ENCODE measurements around the gene IDH1.
"Not testable (repeated sequence)": the region's sequence is repeated elsewhere in the genome, so short reads cannot be mapped to it uniquely, and the experiment has no call there.

IDH1 gene

DNA sequence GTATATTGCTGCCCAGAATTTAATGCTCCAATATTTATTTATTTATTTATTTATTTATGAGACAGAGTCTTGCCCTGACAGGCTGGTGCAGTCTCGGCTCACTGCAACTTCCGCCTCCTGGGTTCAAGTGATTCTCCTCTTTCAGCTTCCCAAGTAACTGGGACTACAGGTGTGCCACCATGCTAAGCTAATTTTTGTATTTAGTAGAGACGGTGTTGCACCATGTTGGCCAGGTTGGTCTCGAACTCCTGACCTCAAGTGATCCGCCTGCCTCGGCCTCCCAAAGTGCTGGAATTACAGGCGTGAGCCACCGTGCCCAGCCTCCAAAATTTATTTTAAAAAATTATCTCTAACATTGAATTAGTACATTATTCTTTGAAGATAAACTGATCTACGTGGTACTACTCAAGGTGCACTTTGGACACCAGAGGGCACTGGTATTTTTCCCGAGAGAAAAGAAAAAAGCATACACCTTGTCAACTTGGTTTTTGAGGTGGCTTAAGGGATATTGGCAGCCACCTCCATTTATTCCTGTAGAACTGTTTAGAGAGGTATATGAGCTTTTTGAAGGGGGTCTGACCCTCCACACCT is 1.4 kb upstream of the IDH1 start:
- FAIRE-seq = no peak

DNA sequence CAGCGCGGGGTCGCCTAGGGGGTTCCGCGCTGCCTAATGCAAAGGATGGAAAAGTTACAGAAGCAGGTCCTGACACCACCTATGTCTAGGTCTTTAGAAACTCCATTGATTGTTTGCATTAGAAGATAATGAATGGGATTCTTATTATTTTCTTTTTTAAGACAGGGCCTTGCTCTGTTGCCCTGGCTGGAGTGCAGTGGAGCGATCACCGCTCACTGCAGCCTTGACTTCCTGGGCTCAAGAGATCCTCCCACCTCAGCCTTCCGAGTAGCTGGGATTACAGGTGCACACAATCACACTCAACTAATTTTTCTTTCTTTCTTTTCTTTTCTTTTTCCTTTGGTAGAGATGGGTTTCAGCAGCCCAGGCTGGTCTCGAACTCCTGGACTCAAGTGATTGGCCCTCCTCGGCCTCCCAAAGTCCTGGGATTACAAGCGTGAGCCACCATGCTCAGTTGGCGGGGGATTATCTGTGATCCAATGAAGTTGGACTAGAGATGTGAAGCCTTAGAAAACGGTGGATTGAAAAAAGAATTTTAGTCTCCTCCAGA is 761 bp upstream of the IDH1 start:
- no peak for FAIRE-seq

DNA sequence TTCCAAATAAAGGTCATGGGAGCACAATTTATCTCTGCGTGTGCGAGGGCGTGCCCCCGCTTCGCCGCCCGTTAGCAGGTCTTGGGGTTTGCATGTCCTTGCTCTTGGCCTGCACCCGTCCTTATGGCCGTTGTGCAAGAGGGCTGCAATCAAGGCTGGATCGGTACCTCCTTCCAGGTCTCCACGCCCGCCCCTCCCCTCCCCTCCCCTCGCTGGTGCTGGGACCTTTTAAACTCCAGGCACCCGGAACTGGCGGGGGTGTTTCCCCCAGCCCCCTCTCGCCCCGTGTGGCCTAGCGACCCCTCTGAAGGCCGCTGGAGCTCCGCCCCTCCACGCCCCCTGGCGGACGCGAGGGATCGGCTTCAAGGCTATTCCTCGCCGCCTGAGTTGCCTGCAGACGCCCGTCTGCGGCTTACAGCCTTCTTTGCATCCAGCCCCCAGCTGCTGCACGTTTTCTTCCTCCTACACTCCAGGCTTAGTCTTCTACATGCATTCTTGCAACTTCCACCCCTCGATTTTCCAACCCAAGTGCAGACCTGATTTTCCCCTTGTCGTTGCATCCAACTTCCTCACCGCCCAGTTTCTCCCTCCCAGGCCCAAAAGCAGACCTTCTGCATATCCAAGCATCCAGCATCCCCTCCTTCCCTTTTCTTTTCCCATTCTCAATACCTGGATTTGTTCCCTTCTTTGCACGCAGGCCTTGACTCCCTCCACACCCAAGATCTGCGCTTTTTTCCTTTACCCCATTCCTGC is 577 bp downstream of the IDH1 start:
- FAIRE-seq = no peak

DNA sequence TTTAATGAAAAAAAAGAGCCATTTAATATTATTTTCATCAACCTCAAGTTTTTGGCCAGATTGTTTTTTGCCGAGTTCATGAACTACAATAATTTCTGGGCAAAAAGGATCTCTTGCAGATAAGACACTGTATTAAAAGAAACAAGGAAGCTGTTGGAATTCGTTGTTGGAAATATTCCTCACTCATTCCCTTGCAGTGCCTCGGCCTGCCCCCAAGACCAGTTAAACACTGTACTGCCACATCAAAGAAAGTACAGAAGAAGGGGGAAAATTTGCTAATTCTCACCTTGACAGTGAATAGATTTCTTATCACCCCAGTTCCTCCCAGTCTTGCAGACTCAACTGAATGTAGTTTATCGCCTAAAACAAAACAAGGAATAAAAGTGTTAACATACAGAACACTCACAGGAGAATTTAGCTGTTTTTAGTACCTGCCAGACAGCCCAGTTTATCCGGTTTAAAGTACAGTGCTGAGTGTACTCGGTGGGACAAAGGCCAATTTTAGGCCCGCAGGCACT is 1.2 kb downstream of the IDH1 start:
- FAIRE-seq = no peak

DNA sequence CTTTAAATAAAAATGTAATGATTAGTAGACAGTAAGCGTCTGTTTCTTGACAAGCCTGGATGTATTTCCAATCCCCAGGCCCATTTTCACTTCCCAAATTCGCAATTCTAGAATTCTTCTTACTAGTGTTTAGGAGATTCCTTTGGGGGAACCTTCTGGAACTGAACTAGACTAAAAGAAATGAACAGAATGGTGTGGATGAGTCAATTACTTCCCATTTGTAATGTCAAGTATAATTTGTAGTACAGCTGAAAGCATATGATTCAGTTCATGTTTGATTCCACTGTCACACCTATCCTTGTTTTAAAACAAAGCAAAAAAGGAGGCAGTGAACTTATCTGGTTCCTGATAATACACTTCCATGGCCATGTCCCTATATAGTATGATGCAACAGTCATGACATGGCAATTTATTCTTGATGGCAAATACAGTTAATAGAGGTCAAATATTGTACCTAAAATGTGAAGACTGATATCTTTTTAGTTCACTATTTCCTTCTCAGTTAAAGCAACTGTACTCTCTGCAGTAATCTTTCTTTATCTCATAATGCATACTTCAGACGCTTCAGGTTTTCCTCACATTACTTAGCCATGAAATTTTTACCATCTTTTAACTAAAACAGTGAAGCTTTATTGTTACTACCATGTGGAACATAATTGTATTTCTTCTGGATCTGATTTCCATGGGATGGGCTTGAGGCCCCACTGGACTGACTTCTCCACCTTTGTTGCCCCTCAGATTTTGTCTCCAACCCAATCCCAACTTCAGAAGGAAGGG is 2.0 kb downstream of the IDH1 start:
- no peak for FAIRE-seq

DNA sequence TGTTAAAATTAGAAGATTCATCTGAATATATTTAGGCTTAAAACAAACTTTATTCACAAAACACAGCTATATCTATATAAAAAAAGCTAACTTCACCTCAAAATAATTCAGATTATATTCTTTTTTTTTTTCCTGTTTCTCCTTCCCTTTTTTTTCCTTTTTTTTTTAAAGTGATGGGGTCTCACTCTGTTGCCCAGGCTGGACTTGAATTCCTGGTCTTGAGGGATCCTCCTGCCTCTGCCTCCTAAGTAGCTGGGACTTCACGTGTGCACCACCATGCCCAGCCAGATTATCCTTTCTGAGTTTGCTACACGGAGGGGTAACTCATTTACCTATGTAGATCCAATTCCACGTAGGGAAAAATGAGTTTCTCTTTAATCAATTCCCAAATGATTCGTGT is 3.8 kb downstream of the IDH1 start:
- FAIRE-seq = no peak

DNA sequence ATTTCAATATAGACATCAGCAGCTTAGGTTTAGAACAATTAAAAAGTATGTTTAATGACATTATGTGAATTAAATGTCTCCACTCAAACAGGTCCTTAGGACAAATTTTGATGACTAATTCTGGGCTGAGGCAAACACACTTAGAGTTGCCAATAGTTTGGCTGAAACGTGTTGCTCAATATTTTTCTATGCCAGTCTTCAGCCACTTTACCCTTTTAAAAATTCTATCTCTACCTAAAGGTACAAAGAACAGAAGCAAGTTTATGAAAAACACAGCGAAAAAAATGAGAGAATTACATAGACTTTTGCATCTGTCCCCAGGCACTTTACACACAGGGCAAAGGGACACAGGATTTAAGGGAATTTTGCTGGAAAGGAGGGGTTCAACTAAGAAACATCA is 4.5 kb downstream of the IDH1 start:
- no peak for FAIRE-seq

DNA sequence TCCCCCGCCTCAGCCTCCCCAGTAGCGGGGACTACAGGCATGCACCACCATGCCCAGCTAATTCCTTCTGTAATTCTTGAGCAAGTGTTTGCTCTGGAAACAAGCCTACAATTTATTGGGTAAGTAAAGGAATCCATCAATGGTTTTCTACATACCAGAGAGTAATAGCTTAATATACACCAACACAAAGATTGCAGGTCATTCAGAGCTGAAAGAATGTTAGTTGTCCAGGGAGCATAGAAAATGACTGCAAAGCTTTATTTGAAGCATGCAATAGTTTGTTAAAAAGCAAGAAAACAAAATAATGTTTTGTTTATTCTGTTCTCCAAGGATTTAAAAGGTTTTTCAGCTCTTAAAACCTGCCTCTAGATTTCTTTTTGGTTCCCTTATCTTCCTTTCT is 5.6 kb downstream of the IDH1 start:
- FAIRE-seq = no peak

DNA sequence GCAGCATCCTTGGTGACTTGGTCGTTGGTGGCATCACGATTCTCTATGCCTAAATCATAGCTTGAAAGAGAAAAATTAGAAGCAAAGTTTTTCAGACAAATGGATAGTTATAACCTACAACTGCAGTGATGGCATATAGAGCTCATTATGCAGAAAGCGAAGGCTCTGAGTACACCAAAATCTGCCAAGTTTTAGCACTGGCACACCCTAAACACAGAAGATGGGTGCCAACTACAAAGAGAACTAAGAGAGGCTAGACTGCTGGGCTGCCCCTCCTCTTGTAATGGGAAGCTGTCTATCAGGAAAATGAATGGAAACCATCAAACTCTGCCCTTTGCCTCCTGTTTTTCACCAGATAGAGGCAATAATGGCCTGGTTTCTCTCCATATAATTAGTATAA is 6.3 kb downstream of the IDH1 start:
- no peak for FAIRE-seq

DNA sequence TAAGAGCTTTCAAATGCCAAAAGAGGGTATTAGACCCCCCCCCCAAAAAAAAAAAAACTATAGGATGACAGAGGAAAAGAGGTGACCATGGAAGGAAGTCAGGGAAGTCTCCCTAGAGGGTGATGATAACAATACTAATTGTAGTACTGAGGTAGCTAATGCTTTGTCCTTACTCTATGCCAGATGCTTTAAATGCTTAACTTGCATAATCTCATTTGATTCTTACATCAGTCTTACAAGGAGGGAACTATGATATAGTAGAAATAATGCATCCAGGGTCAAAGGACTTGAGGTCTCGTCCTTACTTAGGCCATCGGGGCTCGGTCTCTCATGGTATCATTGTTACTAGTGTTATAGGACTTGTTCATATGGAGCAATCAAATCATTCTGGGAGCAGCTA is 9.1 kb downstream of the IDH1 start:
- no peak for FAIRE-seq

DNA sequence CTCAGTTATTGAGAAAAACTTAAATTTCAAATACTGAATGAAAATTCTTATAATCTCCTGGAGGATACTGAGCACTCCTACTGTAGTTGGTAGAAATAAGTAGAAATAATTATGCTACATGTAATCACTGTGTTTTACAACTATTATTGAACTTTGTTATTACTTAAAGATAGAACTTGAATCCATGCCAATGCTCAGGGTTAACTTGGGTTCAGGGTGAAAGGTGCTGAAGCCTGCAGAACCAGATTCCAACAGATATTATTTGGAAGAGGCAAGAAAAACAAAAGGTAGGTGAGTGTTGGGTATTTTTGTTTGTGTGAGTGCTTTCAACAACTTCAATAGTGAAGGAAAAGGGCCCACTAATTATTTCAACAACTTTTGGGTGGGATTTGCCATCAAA is 10.4 kb downstream of the IDH1 start:
- FAIRE-seq = no peak

DNA sequence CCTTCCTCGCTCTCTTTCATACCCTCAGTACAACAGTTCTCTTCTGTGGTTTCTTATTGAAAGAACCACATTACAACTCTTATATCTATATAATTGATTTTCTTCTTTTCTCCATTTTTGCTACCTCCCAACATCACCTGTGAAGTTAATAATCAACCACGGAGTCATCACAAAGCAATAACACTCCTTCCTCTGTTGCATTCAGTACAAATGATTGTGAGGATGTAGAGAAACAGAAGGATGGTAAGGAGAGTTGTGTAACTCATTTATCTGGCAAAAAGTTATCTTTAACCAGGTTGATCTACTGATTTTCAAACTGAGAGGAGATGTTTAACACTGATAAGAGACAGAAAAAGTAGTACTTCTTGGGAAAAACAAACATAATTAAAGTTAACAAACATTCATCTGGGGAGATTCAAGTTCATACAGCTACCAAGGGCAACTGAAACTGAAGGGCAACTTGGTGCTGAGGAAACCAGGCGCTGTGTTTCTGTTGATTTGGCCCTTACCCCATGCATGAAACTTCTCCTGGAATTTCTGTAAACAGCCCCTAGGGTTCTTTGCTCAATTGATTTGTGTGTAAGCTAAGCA is 14.2 kb downstream of the IDH1 start:
- FAIRE-seq = no peak

DNA sequence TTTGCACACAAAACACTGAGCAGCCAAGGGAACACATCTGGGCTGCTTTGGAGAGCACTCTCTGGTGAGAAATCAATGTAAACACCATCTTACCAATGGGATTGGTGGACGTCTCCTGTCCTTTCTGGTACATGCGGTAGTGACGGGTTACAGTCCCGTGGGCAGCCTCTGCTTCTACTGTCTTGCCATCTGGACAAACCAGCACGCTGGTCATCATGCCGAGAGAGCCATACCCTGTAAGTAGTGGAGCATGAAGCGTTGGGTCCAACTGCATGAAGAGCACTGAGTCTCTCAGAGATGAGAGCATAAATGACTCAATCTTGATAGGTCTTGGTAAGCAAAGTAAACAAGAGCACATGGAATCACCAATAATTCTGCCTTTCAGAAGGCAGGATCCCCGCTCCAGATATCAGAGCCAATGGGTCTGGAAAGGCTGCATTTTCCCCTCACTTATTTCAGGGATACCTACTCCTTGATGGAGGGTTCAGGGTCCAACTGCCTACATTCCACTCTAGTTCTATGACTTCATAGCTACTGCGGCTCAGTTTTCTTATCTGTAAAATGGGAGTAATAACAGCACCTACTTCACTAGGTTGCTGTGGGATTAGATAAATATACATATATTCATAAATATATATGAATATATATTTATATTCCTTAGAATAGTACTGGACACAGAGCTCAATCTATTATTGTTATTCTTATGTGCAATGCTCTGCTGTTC is 14.9 kb downstream of the IDH1 start:
- no peak for FAIRE-seq

DNA sequence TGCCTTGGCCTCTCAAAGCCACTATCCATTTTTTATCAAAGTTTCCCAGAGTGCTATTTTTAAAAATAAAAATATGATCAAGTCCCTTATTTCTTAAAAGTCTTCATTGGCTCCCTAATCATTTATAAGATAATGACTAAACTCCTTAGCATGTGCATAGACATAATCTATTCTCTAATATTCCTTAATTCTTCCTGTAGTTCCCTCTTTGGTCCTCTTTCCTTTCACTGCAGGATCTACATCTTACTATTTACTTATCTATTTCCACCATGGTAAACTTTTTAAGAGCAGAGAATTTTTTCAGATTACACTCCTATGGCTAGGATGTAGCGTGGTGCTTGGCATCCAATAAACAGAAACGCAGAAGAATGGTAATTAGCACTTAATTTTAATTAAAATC is 19.0 kb downstream of the IDH1 start:
- no peak for FAIRE-seq

DNA sequence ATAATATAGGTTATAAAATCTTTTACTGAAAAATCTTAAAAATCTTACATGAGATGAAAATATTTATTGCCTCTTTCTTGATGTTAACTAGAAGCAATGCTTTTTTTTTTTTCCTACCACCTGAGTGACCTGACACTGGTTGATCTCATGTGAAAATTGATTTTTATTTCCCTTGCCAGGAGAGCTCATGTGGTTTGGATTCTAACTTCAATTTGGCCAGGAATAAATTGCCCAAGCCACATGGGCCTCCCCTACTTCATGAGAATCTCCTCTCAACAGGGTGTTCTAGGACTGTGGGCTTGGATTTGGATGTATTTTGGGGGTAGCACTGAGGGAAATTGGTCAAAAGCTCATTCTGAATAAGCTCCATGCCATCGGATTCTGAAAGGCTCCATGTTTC is 20.1 kb downstream of the IDH1 start:
- FAIRE-seq = no peak

DNA sequence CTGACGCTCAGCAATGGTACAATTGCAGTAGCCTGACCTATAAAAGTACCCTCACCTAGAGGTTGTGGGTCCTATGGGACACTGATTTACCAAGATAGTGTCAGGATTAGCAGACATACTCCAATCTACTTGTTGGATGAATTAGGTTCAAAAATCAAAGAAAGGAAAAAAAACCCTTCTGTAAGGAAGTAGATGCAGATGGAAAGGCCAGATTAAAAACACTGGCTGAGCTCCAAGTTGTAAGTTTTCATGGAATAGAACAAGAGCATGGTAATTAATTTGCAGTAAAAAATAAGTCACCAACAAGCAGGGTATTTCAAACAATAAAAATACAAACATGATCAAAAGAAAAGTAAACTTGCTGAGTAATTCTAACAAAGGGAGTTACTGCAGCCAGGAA is 26.4 kb downstream of the IDH1 start:
- no peak for FAIRE-seq

DNA sequence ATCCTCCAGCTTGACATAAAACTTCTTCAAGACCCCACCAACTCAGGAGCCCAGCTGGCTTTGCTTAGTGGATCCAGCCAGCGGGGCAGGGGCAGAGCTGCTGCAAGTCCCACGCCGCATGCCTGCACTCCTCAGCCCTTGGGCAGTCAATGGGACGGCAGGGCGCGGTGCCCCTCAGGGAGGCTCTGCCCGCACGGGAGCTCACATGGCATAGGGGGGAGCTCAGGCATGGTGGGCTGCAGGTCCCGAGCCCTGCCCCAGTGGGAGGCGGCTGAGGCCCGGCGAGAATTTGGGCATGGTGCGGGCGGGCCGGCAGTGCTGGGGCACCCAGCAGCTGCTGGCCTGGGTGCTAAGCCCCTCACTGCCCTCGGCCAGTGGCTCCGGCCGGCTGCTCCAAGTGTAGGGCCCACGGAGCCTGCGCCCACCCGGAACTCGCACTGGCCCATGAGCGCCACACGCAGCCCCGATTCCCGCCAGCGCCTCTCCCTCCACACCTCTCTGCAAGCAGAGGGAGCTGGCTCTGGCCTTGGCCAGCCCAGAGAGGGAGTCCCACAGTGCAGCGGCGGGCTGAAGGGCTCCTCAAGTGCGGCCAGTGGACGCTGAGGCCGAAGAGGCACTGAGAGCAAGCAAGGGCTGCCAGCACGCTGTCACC is 27.2 kb downstream of the IDH1 start:
- no peak for FAIRE-seq

DNA sequence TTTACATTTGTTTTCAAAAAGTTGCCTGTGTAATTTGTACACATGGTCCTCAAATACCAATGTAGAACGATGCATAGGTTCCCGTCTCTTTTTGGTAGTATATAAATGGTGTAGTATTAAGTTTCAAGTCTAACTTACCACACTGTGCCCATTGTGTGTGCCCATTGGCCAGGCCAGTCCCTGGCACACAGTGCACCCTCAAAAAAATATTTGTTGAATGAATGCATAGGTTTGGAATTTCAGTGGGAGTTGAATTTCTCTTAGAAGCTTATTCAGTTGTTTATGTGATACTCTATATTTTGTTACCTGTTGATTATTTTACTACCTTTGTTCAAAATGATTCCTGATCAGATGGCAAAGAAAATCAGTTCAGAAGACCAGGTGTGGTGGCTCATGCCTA is 30.1 kb downstream of the IDH1 start:
- FAIRE-seq = no peak

DNA sequence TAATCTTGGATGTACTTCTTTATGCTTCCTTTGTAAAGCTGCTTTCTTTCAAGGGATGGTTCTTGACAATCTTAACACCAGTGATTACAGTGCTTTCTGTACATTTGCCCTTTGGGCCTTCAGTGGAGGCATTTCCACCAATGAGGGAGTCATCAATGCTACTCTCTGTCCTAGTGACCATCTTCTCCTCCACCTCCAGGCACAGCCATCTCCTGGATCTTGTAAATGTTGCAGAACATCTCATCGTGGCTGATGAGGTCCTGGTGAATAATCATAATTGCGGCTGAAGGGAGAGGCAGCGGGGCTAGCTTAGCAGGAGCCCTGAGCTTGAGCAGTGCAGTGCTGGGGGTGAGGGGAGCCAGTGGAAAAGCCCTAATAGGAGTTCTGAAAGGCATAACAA is 32.5 kb downstream of the IDH1 start:
- no peak for FAIRE-seq

DNA sequence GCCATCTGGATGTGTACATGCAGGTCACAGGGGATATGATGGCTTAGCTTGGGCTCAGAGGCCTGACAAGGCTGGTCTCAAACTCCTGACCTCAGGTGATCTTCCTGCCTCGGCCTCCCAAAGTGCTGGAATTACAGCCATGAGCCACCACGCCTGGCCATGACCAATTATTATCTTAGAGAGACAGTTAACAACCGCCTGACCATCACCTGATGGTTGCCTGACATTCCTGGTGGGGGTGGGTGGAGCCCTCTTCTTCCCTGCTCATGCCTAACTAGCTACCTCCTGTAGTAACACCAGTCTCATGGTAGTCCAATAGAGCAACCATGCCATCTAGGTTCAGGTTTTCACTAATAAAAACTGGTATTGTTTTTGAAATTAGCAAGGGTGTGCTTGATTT is 33.0 kb downstream of the IDH1 start:
- FAIRE-seq = not testable (repeated sequence)

DNA sequence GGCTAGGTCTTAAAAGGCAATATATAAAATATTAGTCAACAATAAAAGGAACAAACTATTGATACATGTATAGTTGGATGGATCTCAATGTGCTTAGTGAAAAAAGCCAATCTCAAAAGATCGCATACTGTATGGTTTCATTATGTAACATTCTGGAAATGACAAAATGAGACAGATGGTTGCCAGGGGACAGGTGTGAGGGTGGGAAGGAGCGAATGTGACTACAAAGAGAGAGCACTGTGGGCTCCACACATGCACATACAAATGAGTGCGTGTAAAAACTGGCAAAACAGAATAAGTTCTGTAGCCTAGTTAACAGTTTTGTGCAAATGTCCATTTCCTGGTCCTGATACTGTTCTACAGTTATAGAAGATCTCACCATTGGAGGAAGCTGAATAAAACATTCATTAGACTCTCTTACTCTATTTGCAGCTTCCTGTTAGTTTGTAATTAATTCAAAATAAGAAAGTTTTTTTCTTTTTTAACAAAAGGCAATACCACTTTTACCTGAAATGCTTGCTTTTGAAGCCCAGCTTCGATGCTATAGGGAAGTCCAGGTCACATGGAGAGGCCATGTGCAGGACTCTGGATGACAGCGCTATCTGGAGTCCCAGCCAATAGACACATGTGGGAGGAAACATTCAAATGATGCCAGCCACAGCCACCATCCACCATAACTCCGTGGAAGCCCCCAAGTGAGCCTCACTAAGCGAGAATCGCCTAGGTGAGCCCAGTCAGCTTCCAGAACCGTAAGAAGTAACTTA is 44.0 kb downstream of the IDH1 start:
- no peak for FAIRE-seq
